DOHH2 (cell line): ENCODE results near the gene ITGAV.

Experiments
- H3F3A ChIP-seq: fragments of 200-600 bp; sonication (generic), shearing (Covaris generic); 2 replicates; pipeline ENCODE4 v1.6.0; 2016; ENCODE audit warnings: antibody characterized with exemption, mild to moderate bottlenecking; ENCODE audit not compliant: control insufficient read depth, insufficient read depth
- H3K27ac ChIP-seq: fragments of 200-600 bp; sonication (generic); 2 replicates; pipeline ENCODE4 v1.5.1; 2014; ENCODE audit warnings: low read depth, mild to moderate bottlenecking, low read length, moderate library complexity
- H3K27me3 ChIP-seq: fragments of 200-600 bp; sonication (generic); 2 replicates; pipeline ENCODE4 v1.6.1; 2014; ENCODE audit warnings: mild to moderate bottlenecking, low read length, mixed read lengths; ENCODE audit not compliant: control insufficient read depth
- H3K36me3 ChIP-seq: fragments of 200-600 bp; sonication (generic); 2 replicates; pipeline ENCODE4 v1.6.1; 2014; ENCODE audit warnings: mild to moderate bottlenecking, low read length, moderate library complexity, mixed read lengths; ENCODE audit not compliant: control insufficient read depth
- H3K4me1 ChIP-seq: fragments of 200-600 bp; sonication (generic); 2 replicates; pipeline ENCODE4 v1.6.1; 2014; ENCODE audit warnings: mild to moderate bottlenecking, low read length, mixed read lengths; ENCODE audit not compliant: control insufficient read depth
- H3K4me2 ChIP-seq: fragments of 200-600 bp; sonication (generic); 2 replicates; pipeline ENCODE4 v1.6.0; 2014; ENCODE audit warnings: mild to moderate bottlenecking, low read length, moderate library complexity
- H3K4me3 ChIP-seq: fragments of 200-600 bp; sonication (generic); 2 replicates; pipeline ENCODE4 v1.5.1; 2014; ENCODE audit warnings: mild to moderate bottlenecking, low read length, mixed read lengths
- H3K79me2 ChIP-seq: fragments of 200-600 bp; sonication (generic); 2 replicates; pipeline ENCODE4 v1.6.1; 2014; ENCODE audit warnings: mild to moderate bottlenecking, low read length, mixed read lengths; ENCODE audit not compliant: control insufficient read depth
- H3K9me2 ChIP-seq: fragments of 200-600 bp; sonication (generic); replicated peaks from 2 replicates; pipeline ENCODE4 v1.6.1; 2014; ENCODE audit warnings: mild to moderate bottlenecking, low read length, mixed read lengths; ENCODE audit not compliant: control insufficient read depth
- H3K9me3 ChIP-seq: fragments of 200-600 bp; sonication (generic); 2 replicates; pipeline ENCODE4 v1.6.1; 2014; ENCODE audit warnings: antibody characterized with exemption, low read length, mixed read lengths; ENCODE audit not compliant: control insufficient read depth, insufficient read depth
- H4K20me1 ChIP-seq: fragments of 200-600 bp; sonication (generic); 2 replicates; pipeline ENCODE4 v1.6.0; 2014; ENCODE audit warnings: low read depth, mild to moderate bottlenecking, antibody characterized with exemption, low read length, moderate library complexity; ENCODE audit not compliant: control insufficient read depth, insufficient read depth
- EZH2phosphoT487 ChIP-seq: fragments of 200-600 bp; sonication (generic); IDR thresholded peaks from 2 replicates; pipeline ENCODE4 v1.6.1; 2017; ENCODE audit warnings: borderline replicate concordance, mild to moderate bottlenecking, antibody characterized with exemption, low read length, moderate library complexity, mixed read lengths
- TF ChIP-seq, protein P1 (sequence below): fragments of 200-600 bp; sonication (generic); IDR thresholded peaks from one replicate; pipeline ENCODE4 v1.5.1; 2014; ENCODE audit warnings: antibody characterized with exemption, mild to moderate bottlenecking, low read depth, low read length; ENCODE audit not compliant: poor library complexity, severe bottlenecking

Gene ITGAV

DNA sequence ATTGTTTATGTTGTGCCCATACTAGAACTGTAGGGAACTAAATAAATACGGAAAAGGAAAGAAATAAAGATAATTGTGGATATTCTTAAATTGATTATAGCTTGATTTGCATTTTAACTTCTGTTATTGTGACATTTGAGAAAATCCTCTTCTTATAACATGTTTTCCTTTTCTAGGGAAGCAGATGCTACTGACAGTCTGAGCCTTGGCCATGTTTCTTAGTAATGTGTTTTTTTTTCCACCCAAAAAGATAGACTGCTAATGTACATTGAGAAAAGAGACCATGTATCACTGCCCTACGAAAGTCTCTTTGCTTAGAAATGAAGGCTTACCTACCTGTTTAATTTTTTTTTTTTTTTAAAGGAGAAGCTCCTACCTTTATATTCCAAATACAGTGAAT lies 22.2 kb downstream of the ITGAV start:
- Histone ChIP-seq H3K27ac (no peak overlapping the region), H3K4me2 (no peak overlapping the region), H3K4me3 (no peak overlapping the region), H3K36me3 (peaks cover 3% of the 10 kb centered on the region; the same call in 1 of the 2 replicates), H3K9me3 (no peaks in the 10 kb centered on the region), H3F3A (no peaks in the 10 kb centered on the region), H4K20me1 (no peaks in the 10 kb centered on the region), H3K79me2 (no peaks in the 10 kb centered on the region), H3K27me3 (no peaks in the 10 kb centered on the region), H3K9me2 (no peaks in the 10 kb centered on the region), H3K4me1 (no peaks in the 10 kb centered on the region)
- TF ChIP-seq EZH2phosphoT487 = no peak

- Histone ChIP-seq H3K36me3 (no peaks in the 10 kb centered on the region), H4K20me1 (no peaks in the 10 kb centered on the region), H3F3A (no peaks in the 10 kb centered on the region), H3K4me1 (no peaks in the 10 kb centered on the region), H3K4me2 (no peak overlapping the region), H3K4me3 (no peak overlapping the region), H3K9me3 (no peaks in the 10 kb centered on the region), H3K9me2 (no peaks in the 10 kb centered on the region), H3K79me2 (no peaks in the 10 kb centered on the region), H3K27me3 (no peaks in the 10 kb centered on the region), H3K27ac (no peak overlapping the region)
- TF ChIP-seq EZH2phosphoT487 = no peak
- TF ChIP-seq, protein P1, sequence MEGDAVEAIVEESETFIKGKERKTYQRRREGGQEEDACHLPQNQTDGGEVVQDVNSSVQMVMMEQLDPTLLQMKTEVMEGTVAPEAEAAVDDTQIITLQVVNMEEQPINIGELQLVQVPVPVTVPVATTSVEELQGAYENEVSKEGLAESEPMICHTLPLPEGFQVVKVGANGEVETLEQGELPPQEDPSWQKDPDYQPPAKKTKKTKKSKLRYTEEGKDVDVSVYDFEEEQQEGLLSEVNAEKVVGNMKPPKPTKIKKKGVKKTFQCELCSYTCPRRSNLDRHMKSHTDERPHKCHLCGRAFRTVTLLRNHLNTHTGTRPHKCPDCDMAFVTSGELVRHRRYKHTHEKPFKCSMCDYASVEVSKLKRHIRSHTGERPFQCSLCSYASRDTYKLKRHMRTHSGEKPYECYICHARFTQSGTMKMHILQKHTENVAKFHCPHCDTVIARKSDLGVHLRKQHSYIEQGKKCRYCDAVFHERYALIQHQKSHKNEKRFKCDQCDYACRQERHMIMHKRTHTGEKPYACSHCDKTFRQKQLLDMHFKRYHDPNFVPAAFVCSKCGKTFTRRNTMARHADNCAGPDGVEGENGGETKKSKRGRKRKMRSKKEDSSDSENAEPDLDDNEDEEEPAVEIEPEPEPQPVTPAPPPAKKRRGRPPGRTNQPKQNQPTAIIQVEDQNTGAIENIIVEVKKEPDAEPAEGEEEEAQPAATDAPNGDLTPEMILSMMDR = no peak
Observed at GRCh38 chr2:186612555-186613440, 22.9 kb downstream of the ITGAV start.

GRCh38 chr2:186614373-186614772 lies 24.5 kb downstream of the ITGAV start:
- Histone ChIP-seq H3K36me3 (no peaks in the 10 kb centered on the region), H3K79me2 (no peaks in the 10 kb centered on the region), H3K27ac (no peak overlapping the region), H3K9me3 (no peaks in the 10 kb centered on the region), H3K4me2 (no peak overlapping the region), H3K27me3 (no peaks in the 10 kb centered on the region), H4K20me1 (no peaks in the 10 kb centered on the region), H3K4me1 (no peaks in the 10 kb centered on the region), H3K4me3 (no peak overlapping the region), H3F3A (no peaks in the 10 kb centered on the region), H3K9me2 (no peaks in the 10 kb centered on the region)
- TF ChIP-seq EZH2phosphoT487 = no peak
- TF ChIP-seq, protein P1 = no peak

- Histone ChIP-seq H3K79me2 (no peaks in the 10 kb centered on the region), H4K20me1 (no peaks in the 10 kb centered on the region), H3K4me2 (no peak overlapping the region), H3K27ac (no peak overlapping the region), H3K9me2 (no peaks in the 10 kb centered on the region), H3K4me1 (no peaks in the 10 kb centered on the region), H3F3A (no peaks in the 10 kb centered on the region), H3K36me3 (no peaks in the 10 kb centered on the region), H3K9me3 (no peaks in the 10 kb centered on the region), H3K27me3 (no peaks in the 10 kb centered on the region), H3K4me3 (no peak overlapping the region)
- TF ChIP-seq, protein P1 = no peak
- TF ChIP-seq EZH2phosphoT487 = no peak
Observed at GRCh38 chr2:186617148-186617547, 27.3 kb downstream of the ITGAV start.
